NCI-H510A (cell line): ENCODE results near the gene JPH2.
"Not testable (repeated sequence)": the region's sequence is repeated elsewhere in the genome, so short reads cannot be mapped to it uniquely, and the experiment has no call there.

ENCODE experiments used
- DNase-seq: peaks from one replicate; lab custom pipeline; 2025; lab: John Stamatoyannopoulos, UW

The JPH2 gene

DNA sequence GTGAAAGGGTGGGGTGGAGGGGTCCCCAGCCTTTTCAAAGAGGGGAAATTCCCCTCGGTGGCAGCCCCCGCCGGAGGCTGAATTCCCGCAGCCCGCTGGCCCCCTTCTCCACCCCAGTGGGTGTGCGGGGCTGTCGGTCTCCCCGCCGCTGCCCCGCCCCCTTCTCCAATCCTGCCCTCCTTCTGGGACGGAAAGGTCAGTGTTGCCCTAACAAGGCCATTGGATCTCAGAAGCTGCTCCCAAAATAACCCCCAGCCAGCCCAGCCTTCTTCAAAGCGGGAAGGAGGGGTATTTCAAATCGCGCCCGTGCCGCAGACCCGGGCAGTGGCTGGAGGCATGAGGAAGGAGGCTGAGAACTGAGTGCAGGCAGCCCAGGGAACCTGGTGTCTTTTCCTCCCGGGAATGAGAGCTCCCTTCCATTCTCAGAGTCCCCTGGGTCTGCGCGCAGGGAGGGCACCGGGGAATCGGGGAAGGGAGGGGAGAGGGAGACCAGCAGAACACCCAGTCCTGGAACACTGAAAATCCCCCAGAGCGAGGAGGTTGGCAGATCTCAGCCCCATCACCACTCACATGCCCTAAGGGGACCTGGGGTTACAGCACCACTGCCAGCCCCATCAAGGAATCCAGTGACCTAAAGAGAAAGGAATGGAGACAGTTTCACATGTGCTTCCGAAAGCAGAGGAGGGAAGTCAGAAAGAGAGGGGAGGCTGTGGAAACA, at the start of gene JPH2:
TSS of gene JPH2 (minus strand) at position 135 of the 718 bp plus-strand sequence. CDS start 483 bp downstream, outside the sequence.
- no peak for DNase-seq

- DNase-seq = no peak
These were observed 48.7 kb upstream of the JPH2 start for GRCh38 chr20:44235702-44236101.

GRCh38 chr20:44234566-44235317, 47.8 kb upstream of the JPH2 start:
- DNase-seq = no peak

DNA sequence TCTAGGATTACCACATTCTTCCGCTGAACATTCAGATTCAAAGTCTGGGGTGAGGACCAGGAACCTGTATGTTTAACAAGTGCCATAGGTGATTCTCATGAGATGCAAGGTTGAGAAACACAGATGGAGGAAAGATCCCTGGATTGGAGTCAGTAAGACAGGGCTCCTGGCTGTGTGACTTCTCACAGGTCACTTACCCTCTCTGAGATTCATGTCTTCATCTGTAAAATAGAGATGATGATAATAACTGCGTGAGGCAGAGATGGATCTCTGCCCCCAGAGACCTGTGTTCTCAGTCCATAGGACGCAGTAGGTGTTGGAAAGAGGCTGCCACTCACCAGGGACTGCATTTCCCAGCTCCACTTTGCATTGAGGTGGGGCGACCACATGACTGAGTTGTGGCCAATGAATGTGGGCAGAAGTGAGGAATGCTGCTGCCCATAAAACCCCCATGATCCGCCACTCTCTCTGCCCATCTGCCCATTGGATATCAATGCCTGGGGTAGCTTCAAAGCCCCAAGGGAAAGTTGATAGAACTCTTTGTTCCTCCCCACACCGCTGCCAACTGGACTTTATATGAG, 46.5 kb upstream of the JPH2 start:
- no peak for DNase-seq

GRCh38 chr20:44232469-44232856, 45.5 kb upstream of the JPH2 start:
- not testable (repeated sequence) for DNase-seq

DNA sequence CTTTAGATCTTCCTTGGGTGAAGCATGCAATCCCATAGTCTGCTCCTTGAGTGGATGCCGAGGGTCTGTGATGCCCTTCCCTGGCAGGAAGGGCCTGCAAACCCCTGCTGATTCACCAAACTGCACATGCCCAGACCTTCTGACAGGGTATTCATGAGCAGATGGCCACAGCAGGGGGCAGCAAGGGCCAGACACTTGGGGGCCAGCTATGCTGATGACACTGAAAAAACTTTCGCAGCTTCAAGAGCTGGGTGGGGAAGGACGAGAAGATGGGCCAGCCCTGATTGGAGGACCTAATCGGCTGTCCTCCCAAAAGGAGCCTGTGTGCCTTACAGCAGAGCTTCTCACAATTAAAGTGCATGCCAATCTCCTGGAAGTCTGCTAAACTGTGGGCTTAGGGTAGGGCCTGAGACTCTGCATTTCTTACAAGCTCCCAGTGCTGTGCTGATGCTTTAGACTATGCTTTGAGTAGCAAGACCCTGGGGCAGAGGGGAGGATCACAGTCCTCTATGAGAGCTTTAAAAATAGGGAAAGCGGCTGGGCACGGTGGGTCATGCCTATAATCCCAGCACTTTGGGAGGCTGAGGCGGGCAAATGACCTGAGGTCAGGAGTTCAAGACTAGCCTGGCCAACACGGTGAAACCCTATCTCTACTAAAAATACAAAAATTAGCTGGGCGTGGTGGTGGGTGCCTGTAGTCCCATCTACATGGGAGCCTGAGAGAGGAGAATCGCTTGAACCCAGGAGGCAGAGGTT, 44.9 kb upstream of the JPH2 start:
- DNase-seq = no peak

DNA sequence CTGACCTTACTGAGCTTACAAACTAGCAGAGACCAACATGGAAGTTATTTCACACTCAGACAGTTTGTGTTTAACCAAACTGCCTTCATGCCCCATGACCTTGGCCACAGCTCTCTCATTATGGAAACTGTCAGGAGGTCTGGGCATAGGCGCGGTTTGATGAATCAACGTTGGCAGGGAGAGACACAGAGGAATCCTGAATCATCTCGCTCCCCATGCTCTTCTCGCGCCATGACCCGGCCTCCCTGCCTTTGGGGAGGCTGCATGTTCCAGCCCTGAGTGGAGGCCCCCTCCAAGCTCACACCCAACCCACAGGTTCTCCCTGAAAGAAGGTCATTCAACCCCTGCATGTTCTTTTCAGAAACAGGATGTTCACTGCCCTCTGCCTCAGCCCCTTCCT, 44.2 kb upstream of the JPH2 start:
- DNase-seq = no peak

GRCh38 chr20:44228465-44229258, 41.7 kb upstream of the JPH2 start:
- no peak for DNase-seq

DNA sequence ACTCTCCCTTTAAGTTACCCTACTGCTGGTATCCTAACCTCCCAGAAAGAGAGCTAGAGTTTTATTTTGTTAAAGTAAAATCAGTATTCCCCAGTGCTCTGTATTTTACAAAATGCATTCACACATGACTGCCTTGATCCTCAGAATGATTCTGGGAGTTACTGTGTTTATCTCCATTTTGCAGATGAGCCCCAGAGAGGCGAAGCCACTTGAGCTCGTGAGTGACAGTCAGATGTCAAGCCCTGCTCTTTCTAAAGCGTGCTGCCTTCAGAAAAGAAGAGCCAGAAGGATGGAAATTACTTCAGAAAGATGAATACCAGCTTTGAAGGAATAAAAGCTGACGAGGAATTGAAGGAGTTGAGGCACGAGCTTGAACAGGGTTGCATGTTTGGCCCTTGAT, 37.6 kb upstream of the JPH2 start:
- DNase-seq = no peak

DNA sequence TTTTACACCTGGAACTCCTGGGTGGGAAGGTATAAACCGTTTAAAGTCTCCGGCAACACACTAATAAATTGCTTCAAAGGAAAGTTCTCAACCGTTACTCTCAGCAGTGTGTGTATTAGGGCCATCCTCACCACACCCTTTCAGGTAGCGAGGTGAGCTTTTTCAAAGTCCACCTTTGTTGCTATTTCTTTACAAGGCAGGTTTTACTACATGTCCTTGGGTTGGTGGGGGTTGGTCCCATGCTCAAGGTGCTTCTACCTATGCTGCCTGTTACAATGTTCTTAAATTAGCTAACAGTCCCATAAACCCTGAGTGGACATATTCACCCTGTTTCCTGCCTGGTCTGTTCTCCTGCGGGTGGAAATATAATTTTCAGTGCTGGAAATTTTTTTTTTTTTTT, 36.7 kb upstream of the JPH2 start:
- DNase-seq = no peak

DNA sequence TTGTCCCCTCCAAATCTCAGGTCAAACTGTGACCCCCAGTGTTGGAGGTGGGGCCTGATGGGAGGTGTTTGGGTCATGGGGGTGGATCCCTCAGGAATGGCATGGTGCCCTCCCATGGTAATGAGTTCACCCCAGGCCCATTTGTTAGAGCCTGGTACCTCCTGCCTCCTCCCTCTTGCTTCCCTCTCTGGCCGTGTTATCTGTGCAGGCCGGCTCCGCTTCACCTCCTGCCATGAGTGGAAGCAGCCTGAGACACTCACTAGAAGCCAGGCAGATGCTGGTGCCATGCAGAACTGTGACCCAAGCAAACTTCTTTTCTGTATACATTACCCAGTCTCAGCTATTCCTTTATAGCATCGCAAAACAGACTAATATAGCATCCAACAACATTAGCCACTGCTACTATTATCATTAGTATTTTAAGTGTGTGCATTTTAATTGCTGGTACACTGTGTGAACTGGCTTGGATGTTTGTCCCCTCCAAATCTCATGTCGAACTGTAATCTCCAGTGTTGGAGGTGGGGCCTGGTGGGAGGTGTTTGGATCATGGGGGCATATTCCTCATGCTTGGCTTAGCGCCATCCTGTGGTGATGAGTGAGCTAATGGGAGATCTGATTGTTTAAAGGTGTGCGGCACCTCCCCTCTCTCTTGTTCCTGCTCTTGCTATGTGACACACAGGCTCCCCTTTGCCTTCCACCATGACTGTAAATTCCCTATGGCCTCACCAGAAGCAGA, 35.8 kb upstream of the JPH2 start:
- DNase-seq = no peak

DNA sequence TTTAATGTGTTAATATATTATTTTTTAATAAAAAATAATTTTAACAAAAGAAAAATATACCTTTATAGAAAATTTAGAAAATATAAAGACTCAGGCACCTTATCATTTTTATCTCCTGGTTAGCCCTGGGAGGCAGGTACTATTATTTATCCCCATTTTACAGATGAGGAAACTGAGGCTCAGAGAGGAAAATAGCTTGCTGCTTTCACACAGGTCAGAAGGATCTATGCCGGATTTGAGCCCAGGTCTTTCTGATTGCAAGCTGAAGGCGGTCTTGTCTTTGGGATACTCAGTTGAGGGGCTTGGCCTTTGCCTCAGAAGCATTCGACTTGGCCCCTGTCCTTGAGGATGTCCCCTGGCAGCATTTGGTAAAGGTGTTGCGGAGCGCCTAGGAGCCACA, 35.0 kb upstream of the JPH2 start:
- no peak for DNase-seq

DNA sequence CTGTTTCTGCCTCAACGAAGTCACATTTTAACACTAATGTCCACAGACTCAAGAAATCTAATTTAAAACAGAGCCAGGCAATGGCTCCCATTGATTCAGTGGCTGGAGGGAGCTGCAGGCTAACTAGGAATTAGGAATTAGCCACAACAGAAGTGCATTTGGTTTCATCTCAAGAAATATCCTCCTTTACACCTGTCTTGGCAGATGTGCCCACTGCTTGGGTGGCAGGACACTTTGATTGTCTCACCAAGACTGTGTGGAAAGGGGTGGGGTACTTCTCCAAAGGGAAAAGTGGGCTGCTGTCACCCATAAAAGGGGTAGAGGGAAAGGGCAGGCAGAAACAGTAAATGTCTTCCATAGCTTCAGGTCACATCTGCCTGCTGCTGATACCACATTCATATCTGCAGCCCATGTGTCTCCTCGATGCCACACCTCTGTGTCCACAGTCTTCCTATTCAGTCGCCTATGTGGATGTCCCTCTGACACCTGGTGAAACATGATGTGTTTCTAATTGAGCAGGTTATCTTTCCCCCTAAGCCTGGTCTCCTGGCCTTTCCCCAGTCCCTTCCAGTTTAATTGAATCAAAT, 34.5 kb upstream of the JPH2 start:
- DNase-seq = no peak

DNA sequence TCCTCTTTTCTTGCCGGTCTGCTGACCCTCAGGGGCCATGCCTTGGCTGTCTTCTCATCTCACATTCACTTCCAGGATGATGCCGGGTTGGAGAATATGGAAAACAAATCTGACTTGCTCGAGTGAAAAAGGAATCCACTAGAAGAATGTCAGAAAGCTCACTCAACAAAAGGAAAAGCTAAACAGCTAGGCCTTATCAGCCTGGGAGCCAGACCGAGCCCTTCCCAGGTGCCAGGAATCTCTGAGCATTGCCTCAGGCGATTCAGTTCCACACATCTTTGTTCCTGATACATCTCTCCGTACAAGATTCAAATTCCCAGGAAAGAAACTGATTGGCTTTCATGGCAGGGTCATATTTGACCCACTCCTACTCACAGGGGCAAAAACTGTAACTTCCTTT, 32.8 kb upstream of the JPH2 start:
- no peak for DNase-seq

DNA sequence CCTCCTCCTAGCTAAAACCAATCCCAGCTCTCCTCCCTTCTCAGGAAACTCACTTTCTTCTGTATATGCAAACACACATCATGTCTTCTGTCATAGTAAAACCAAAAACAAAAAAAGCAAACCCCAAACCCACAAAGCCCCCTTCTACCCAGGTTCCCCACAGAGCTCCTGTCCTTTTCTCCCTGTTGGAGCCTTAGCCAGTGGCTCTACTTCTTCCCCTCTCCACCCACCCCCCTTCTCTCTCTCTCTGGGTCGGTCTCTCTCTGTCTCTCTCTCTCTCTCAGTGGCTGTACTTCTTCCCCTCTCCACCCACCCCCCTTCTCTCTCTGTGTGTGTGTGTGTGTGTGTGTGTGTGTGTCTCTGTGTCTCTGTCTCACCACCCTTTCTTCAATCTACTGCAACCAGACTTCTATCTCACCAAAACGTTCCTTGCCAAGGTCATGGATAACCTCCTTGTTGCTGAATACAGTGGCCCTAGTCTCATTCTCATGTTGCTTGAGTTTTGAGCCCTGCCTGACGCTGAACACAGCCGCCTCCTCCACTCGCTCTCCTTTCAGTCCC, 32.3 kb upstream of the JPH2 start:
- no peak for DNase-seq

- DNase-seq = no peak
These were observed 31.5 kb upstream of the JPH2 start for GRCh38 chr20:44218446-44218845.

DNA sequence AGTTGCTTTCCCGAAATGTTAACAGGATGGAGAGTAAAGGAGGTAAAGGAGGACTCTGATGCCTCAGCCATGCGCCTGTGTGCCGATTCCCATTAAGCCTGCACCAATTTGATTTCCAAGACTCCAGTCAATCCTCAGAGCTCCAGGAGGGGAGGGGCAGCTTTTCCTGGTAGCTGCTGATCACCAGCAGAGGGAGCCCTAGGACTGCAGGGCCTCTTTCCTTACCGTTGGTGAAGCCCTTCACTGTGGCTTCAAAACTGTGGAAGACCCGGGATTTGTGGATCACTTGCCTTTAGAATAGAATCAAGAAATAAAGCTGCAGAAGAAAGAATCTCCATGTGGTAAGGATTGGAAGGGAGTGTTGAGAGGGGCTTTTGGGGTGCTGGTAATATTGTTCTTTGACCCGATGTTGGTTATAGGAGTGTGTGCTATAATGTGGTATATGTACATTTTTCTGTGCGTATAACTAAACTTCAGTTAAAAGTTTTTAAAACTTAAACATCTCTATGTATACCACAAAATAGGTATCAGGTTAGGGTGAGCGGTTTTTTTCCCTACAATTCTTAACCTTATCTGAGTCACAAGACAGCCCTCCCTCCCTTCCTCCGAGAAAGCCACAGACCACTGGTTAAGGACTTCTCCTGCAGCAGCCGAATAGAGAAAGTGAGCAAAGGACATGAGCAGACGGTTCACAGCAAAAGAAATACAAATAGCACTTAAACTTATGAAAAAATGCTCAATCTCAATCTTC, 30.5 kb upstream of the JPH2 start:
- peak; percentile 42 for DNase-seq

DNA sequence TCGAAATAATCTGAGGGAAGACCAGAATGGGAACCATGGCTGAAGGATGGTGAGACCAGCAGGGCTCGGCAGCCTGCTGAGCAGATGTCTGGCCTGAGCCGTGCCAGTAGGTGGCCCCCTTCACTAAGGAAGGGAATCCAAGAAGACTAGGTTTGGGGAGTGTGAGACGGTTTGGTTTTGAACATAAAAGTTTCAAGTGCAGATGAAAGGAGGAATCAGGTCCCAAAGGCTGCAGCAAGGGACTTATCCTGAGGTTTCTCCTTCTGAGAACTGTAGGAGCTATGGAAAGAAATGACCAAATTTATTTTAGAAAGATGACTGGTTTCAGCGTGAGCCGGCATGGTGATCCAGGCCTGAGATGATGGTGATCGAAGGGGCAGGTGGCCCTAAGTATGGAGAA, 28.1 kb upstream of the JPH2 start:
- peak; percentile 23 for DNase-seq

- no peak for DNase-seq
These were observed 25.8 kb upstream of the JPH2 start for GRCh38 chr20:44212792-44213191.
